ENCODE data around the gene SMCO3.
A peak's percentile ranks its signal among the peaks of the same experiment; 100 is the strongest.
"Not testable (repeated sequence)": the region's sequence is repeated elsewhere in the genome, so short reads cannot be mapped to it uniquely, and the experiment has no call there.

Gene SMCO3

GRCh38 chr12:14774074-14774905, 39.7 kb downstream of the SMCO3 start:
- peak; percentile 93 for DNase-seq

GRCh38 chr12:14773685-14774073, 40.3 kb downstream of the SMCO3 start:
- no peak for DNase-seq

- no peak for DNase-seq
Measured at GRCh38 chr12:14772946-14773345, 41.0 kb downstream of the SMCO3 start.

GRCh38 chr12:14771651-14772137, 42.3 kb downstream of the SMCO3 start:
- peak; percentile 43 for DNase-seq

GRCh38 chr12:14770496-14771461, 43.2 kb downstream of the SMCO3 start:
- DNase-seq: peak; percentile 95

GRCh38 chr12:14769969-14770495, 44.0 kb downstream of the SMCO3 start:
- DNase-seq: peak; percentile 91

- no peak for DNase-seq
Measured at GRCh38 chr12:14769466-14769968, 44.5 kb downstream of the SMCO3 start.

GRCh38 chr12:14768823-14769405, 45.1 kb downstream of the SMCO3 start:
- DNase-seq: peak; percentile 31

- no peak for DNase-seq
Measured at GRCh38 chr12:14767617-14768016, 46.4 kb downstream of the SMCO3 start.

- DNase-seq: no peak
Measured at GRCh38 chr12:14766649-14767215, 47.2 kb downstream of the SMCO3 start.

- not testable (repeated sequence) for DNase-seq
Measured at GRCh38 chr12:14766020-14766419, 48.0 kb downstream of the SMCO3 start.

GRCh38 chr12:14765398-14765797, 48.6 kb downstream of the SMCO3 start:
- DNase-seq: no peak

- DNase-seq: not testable (repeated sequence)
Measured at GRCh38 chr12:14759711-14760280, 54.2 kb downstream of the SMCO3 start.

- DNase-seq: no peak
Measured at GRCh38 chr12:14756334-14757143, 57.4 kb downstream of the SMCO3 start.

Measured in CD4-positive, alpha-beta T cell treated with Interferon gamma for 1 hour (primary cell).